GM12891 (cell line): Measurements from ENCODE around the gene SGPP1.

Experiments
- PAX5 ChIP-seq: IDR thresholded peaks from 2 replicates; pipeline ENCODE4 v1.6.1; 2011; ENCODE audit warnings: low read length, moderate library complexity, mild to moderate bottlenecking; ENCODE audit not compliant: insufficient read depth, severe bottlenecking
- POLR2A ChIP-seq: IDR thresholded peaks from 2 replicates; pipeline ENCODE4 v1.6.1; 2011; ENCODE audit warnings: low read depth, low read length, control low read depth
- POLR2AphosphoS5 ChIP-seq: IDR thresholded peaks from 2 replicates; pipeline ENCODE4 v1.6.1; 2011; ENCODE audit warnings: low read depth, low read length, control low read depth
- POU2F2 ChIP-seq: IDR thresholded peaks from 2 replicates; pipeline ENCODE4 v1.6.1; 2011; ENCODE audit warnings: low read depth, mild to moderate bottlenecking, control low read depth, low read length, moderate library complexity
- SPI1 ChIP-seq: IDR thresholded peaks from 2 replicates; pipeline ENCODE4 v1.6.1; 2011; ENCODE audit warnings: low read depth, low read length, control low read depth
- TAF1 ChIP-seq: IDR thresholded peaks from 2 replicates; pipeline ENCODE4 v1.6.1; 2011; ENCODE audit warnings: low read depth, low read length, control low read depth

DNA sequence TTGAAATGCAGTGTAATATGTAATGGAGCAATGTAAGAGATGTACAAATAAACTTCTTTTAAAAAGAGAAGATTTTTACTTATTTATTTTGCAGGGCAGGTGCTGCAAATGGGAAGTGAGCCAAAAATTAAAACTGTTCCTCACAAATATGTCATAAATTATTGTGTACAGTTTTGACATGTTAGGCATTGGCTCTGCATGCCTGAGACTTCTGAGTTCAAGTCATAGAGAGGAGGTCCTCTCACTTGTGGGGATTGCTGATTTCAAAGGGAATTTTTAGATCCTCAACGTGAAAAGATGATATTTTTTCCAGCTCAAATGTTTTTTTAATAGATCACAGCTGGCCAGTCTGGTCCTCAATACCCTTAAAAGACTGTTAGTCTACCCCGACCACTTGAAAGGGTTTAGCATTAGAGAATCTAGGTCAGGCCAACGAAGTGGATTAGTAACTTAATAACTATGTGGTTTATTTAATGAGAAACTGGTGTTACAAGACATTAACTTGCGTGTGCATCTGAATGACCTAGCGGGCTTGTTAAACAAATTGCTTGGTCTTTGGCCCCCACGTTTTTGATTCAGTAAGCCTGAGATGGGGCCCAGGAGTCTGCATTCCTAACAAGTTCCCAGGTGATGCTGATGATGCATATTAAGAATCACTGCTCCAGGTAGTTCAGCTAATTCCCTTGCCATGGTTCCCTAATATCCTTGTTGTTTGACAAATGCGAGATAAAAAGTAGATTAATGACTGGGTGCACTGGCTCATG, 55.3 kb downstream of the SGPP1 start:
- TF ChIP-seq TAF1 (no peak), POLR2AphosphoS5 (no peak), POLR2A (no peak), SPI1 (no peak), PAX5 (no peak), POU2F2 (no peak)
